Right renal cortex interstitium (tissue), 3 donors: ENCODE data around the gene BTBD16. TPM values are rescaled to one million over a fixed set of nuclear protein-coding genes. Genes with fewer than 3 reads are reported as not detected.

ENCODE experiments used
- DNase-seq, 3 donors: peaks; one replicate each; pipeline ENCODE4 v3.0.0-alpha.2; 2013; ENCODE audit warnings: low read depth in 3 of 3, low spot score in 2 of 3
- polyA plus RNA-seq, 3 donors: library from polyadenylated mRNA; unstranded; fragments of 120-200 nt; gene quantifications; one replicate each; pipeline ENCODE4 v1.2.1, GENCODE V29; 2013; ENCODE audit not compliant: insufficient read length in 3 of 3

The BTBD16 gene
- polyA plus RNA-seq, 3 donors, result 0.36 to 1.6 (median 0.60) TPM

GRCh38 chr10:122308417-122309141 lies 37.5 kb downstream of the BTBD16 start:
- no peak for DNase-seq

- no peak for DNase-seq
Measured at GRCh38 chr10:122310311-122311050, 39.4 kb downstream of the BTBD16 start.

DNA sequence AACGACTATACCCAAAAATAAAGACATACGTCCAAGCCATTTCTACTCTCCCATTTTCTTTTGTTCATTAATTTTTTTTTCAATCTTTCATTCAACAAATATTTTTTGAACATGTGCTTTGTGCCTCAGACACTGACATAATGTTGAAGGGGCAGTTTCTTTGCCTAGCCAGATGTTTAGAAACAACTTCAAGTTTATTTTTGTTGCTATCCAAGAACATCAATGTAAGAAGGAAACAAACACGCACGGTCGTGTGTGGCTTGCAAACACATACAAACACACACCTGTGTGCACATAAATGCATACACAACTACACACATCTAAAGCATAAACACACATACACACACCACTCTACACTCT lies 39.9 kb downstream of the BTBD16 start:
- DNase-seq, result no peak

GRCh38 chr10:122311716-122312115 lies 40.6 kb downstream of the BTBD16 start:
- no peak for DNase-seq

DNA sequence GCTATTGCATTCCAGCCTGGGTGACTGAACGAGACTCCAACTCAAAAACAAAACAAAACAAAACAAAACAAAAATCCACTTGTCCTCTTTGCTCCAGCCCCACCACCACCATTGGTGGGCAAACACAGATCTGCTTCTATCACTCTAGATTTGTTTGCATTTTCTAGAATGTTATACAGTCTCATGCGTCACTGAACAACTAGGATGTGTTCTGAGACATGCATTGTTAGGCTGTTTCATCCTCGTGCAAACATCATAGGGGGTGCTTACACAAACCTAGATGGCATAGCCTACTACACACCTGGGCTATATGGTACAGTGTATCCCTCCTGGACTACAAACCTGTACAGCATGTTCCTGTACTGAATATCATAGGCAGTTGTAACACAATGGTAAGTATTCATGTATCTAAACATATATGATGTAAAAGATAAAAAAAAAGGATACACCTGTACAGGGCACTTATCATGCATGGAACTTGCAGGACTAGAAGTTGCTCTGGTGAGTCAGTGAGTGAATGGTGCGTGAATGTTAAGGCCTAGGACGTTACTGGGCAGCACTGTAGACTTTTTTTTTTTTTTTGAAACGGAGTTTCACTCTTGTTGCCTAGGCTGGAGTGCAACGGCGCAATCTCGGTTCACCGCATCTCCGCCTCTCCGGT lies 45.3 kb downstream of the BTBD16 start:
- no peak for DNase-seq

DNA sequence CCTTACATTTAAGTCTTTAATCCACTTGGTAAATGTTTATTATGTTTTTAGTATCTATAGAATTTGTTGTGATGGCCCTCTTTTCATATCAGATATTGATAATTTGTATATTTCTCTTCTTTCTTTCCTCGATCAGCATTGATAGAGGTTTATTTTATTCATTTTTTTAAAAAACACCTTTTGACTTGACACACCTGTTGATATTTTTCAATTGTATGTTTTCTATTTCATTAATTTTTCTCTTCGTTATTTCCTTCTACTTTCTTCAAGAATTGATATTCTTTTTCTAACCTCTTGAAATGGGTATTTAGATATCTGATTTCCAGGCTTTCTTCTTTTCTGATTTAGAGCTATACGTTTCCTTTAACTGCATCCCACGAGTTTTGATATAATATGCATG lies 50.9 kb downstream of the BTBD16 start:
- no peak for DNase-seq

- DNase-seq, result no peak
Measured at GRCh38 chr10:122323189-122323588, 52.1 kb downstream of the BTBD16 start.

GRCh38 chr10:122323941-122324675 lies 53.0 kb downstream of the BTBD16 start:
- DNase-seq, result no peak

GRCh38 chr10:122325235-122325634 lies 54.1 kb downstream of the BTBD16 start:
- DNase-seq, result no peak

DNA sequence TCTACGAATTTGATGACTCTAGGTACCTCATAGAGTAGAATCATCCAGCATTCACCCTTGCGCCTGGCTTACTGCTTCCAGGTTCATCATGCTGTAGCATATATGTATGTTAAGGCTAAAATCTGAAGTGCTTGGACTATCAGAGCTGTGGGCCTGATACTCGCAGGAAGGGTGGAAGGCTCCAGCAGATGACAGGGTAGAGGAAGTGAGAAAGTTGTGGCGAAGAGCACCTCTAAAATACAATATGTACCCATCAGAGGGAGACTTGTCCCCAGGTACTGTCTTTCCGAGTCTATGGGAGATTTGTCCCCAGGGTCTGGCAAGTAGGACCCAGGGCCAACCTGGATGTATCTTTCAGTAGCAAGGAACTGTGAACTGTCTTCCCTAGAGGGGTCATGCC lies 55.3 kb downstream of the BTBD16 start:
- DNase-seq, result no peak

DNA sequence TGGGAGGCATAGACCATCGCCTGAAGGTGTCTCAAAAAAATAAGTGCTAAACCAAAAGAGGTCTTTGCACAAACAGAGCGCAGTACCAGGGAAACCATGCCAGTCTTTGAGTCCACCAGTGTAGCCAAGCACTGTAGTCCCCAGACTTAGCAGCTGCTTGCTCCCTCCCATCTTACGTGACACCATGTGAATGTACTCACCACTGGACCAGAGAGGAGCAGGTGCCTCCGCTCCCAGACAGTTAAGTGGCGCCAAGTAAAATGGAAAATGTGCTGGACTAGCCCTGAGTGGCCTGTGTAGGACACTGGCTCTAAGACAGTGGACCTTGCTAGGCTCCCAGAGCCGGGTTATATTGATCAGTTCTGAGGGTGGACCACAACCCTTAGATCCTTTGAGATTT lies 55.7 kb downstream of the BTBD16 start:
- no peak for DNase-seq

GRCh38 chr10:122327237-122328206 lies 56.4 kb downstream of the BTBD16 start:
- DNase-seq, result no peak

DNA sequence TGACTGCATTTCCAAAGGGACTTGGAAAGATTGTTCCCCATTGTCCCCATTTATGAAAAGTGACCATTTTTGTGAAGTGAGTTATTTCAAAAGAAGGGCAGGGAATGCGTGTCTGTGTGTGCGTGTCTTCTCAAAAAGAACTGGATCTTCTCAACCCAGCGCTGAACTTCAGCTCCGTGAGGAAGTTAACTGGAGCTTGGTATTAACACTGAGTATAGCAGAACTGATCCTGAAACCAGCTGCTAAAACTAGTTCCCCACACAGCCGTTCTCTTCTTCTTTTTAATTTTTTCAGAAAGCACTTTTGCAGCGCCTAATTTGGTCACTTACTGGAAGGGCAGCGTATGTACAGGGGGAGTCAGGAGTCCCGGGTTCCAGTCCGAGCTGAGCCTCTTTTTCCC lies 57.6 kb downstream of the BTBD16 start:
- DNase-seq, result no peak

- DNase-seq, result no peak
Measured at GRCh38 chr10:122329416-122329815, 58.3 kb downstream of the BTBD16 start.

GRCh38 chr10:122331100-122331499 lies 60.0 kb downstream of the BTBD16 start:
- DNase-seq, result no peak

DNA sequence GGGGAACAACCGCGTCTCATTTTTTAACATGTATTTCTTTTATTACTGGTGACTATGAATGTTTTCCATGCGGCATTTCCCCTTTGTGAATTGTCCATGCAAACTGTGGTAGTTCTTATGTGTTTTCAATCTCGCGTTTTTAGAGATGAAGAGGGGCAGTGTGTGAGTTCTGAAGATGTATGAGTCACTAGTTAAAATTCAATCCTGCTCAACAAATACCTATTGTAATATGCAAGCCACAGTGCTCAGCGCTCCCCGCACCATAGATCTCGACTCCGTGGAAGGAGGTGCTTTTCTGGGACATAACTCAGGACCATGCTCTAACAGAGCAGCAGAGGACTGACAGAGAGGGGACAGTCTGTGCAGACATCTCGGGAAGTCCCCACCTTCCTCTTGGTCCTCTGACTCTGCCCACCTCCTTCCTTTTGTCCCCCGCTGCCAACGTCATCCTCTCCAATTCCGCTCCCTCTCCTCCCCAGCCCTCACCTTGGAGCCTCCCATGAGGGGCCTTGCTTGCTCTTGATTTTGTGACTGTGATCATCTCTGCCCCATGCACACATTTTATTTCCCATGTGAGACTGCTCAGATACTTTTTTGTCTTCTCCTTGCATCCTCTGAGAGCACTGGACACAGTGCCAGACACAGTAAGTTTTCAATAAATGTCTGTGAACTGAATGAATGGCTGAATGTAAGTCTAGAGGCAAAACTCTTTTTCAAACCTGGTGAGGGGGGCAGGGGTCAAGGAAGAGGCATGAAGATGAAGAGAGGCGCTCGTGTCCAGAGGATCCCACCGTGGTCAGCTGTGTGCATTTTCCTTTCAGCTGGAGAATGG lies 60.7 kb downstream of the BTBD16 start:
- DNase-seq, result no peak

DNA sequence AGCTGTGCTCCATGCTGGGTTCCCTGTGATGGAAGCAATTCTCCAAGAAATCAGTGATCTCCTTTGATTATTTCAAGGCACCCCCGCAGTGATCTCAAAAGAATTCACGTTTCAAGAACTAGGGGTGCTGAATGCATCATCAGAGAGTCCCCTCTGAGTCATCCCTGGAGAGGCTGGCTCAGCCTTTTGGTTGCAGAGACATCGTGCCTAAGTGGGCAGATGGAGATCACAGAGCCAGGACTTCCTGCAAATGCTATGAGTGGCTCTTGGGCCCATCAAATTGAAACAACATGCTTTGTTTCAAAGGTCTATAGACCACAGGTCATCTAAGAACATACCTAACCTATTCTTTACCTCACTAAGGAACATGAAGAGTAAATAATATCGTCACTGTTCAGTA lies 61.9 kb downstream of the BTBD16 start:
- no peak for DNase-seq

GRCh38 chr10:122336332-122336731 lies 65.2 kb downstream of the BTBD16 start:
- DNase-seq, result no peak

- DNase-seq, result no peak
Measured at GRCh38 chr10:122336961-122337360, 65.9 kb downstream of the BTBD16 start.
